HTR-8/SVneo (cell line): ENCODE data around the gene RALY.

ENCODE experiments used
- DNase-seq: peaks from one replicate; pipeline ENCODE4 v3.0.0; 2011; ENCODE audit warnings: low spot score, mixed read lengths; ENCODE audit not compliant: insufficient read length
- FAIRE-seq: peaks from 2 replicates; lab custom pipeline; 2011; peaks lifted over from hg19 to GRCh38; lab: Jason Lieb, UNC

The RALY gene

DNA sequence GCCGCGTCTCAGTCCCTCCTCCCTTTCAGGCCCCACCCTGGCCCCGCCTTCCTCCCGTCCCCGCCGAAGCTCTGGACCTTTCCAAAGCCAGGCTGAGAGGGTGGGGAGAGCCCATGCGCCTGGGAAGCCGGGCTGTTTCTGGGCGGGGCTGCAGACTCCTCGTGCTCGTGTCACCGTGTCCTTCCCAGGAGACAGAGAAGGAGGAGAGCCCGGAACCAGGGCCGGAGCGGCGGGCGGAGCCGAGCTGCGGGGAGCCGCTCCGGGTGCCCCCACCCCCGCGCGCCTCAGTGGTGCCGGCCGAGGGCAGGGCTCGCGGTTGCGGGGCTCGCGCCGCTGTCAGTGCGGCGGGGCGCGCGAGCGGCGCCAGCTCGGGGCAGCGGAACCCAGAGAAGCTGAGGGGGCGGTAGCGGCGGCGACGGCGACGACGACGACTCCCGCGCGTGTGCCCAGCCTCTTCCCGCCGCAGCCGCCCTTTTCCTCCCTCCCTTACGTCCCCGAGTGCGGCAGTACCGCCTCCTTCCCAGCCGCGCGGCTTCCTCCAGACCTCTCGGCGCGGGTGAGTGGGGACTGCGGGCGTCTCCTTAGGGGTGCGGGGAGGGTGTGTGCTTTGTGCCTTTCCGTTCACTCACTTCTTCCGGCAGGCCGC is at the start of gene RALY:
RALY (plus strand) TSS at position 336 of the 646 bp plus-strand sequence. CDS start 78,164 bp downstream, outside the sequence.
- peak; percentile 97 for DNase-seq
- FAIRE-seq = no peak

DNA sequence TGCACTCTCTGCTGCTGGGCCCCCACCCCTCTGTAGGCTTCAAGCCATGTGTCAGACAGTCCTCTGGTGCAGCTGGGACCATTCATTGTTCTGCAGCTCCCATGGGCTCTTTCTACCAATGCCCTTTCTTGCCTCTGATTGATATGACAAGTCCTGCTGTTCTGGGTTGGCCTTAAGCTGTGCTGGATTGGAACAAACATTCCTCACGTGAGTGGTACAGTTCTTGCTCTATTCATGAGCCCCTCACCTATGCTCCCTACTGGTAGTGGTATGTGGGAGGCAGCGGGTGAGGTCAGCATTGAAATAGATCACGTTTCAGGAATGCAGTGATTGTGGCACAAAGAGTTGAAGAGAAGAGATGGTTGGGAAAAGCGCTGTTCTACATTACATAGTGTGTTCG is 48.8 kb upstream of the RALY start:
- DNase-seq = no peak
- FAIRE-seq = no peak

DNA sequence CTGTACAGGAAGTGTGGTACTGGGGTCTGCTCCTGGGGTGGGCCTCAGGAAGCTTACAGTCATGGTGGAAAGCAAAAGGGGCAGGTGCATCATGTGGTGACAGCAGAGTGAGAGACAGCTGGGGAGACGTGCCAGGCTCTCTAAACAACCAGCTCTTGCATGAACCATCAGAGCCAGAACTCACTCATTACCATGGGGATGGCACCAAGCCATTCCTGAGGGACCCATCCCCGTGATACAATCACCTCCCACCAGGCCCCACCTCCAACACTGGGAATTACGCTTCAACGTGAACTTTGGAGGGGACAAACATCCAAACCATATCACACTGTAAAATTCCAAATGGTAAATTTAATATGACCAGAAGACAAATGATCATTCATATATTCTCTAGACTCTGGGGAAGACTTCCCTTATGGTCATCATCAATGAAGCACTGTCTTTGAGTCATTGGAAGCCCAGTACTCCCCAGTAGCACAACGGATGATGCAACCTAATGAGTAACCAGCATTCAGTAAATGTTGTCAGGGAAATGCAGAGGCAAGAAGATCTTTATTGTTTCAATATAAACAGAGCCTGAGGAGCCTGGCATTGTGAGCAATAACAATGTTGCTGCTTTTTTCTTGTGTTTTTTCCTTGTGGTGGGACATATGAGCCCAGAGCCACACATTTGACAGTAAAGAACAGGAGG is 48.2 kb upstream of the RALY start:
- DNase-seq (no peak), FAIRE-seq (no peak)

DNA sequence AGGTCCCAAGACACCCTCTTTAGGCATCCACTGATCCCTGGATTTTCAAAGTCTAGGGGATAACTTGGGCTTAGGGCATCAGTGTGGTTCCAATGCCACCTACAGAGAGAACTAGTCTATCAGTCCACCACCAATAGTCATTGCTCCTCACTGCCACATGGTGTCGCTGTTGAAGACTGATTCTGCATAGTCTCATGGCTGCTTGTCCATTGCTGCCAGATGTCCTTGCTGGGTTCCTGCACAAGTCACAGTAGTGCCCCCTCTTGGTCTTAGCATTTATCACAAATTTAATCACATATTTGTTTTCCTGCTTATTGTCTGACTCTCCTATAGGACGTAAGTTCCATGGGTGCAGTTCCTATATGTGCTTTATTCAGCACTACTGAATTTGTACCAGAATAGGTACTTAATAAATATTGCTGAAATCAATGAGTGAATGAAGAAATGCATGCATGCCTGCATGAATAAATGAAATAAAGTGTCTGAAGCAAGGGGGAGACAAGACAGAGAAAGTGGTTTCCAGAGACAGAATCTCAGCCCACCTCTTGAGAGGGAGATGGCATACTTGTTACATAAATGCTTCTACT is 45.9 kb upstream of the RALY start:
- FAIRE-seq = peak; percentile 51
- peak; percentile 30 for DNase-seq

DNA sequence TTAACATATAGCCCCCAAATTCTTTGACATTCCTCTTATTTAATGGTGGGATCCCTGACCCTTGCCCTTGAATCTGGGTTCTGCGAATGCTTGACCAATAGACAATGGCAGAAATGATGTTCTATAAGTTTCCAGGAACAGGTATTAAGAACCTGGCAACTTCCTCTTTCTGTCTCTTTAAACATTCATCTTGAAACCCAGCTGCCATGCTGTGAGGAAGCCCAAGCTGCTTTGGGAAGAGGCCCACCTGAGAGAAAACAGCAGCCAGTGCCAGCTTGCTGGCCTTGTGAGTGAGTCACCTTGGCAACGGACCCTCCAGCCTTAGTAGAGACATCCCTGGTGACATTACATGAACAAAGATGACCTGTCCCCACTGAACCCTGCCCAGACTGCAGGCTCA is 45.2 kb upstream of the RALY start:
- DNase-seq (no peak), FAIRE-seq (no peak)

DNA sequence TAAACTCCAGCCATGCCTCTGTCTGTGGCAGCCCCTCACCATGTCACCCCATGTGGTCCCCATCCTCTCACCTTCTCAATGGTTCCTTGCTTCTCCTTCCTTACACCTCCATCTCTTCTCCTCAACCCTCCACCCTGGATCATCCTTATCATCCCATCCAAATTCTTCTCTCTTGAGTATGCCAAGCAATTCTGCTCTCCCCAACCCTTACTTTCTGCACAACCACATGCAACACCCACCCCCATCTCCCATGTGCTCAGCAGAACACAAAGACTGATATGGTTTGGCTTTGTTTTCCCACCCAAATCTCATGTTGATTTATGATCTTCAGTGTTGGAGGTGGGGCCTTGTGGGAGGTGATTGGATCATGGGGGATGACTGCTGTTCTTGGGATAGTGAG is 42.5 kb upstream of the RALY start:
- FAIRE-seq (no peak), DNase-seq (no peak)

DNA sequence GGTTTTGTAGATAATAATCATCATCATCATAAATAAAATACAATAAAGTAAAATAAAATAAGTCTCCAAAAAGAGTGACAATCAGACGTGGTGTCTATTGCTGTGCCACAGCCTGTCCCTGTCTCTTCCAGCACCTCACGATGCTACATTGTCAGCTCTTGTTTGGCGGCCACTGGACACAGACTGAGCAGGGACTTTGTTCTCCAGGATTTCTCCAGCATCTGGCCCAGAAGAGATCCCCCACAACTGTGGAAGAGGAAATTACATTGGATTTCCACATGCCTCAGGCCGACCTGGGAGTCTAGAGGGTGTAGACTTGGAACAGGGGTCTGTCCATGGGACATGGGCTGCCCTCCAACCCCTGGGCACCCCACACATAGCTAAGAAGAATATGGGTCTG is 39.2 kb upstream of the RALY start:
- FAIRE-seq = no peak
- DNase-seq = no peak

DNA sequence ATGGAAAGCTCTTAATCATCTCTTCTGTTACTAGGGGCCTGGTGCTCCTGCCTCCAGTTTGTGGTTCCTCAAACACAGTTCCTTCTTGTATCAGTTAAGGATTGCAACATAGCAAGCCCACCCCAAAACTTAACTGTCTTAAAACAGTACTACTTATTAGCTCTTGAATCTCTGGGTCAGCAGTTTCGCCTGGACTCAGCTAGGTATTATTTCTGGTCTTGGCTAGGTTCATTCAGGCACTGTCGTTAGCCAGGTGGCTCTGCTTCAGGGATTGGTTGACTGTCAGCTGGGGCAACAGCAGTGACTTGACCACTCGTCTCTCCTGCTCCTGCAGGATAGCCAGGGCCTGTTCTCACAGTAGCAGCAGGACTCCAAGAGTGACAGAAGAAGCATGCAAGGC is 30.0 kb upstream of the RALY start:
- FAIRE-seq (no peak), DNase-seq (no peak)

DNA sequence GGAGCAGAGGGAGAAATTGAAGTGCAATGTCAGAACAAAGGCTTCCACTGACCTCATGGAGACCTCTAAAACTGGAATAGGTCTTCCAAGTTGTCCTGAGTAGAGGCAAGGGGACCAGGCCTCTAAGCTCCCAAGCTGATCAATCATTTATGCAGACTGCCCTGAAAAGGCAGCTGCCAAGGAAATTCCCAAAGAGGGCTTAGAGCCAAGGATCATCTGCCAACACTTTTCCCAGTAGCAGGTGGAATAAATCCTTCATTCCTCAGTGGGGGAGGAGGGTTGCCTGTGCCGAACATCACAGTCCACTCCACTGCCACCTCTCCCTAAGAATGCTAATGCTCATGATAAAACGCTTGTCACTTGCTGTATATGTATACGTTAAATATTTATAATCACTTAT is 29.3 kb upstream of the RALY start:
- FAIRE-seq (no peak), DNase-seq (no peak)

DNA sequence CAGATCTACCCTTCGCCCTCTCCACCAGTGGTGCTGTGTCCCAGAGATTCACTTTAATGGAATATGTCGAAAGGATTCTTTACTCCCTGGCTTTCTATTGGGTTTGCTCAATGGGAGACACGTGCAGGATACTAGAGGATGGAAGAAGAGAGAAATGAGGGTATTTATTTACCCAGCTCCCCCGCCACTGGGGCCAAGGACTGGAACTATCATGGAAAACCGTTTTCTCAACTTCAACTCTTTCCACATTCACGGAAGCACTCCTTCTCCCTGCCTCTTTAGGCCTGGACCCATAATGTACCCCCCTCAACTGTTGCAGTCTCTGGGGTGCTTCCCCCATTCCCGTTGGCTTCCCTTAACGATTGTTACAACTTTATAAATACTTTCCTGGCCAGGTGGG is 26.6 kb upstream of the RALY start:
- no peak for FAIRE-seq

DNA sequence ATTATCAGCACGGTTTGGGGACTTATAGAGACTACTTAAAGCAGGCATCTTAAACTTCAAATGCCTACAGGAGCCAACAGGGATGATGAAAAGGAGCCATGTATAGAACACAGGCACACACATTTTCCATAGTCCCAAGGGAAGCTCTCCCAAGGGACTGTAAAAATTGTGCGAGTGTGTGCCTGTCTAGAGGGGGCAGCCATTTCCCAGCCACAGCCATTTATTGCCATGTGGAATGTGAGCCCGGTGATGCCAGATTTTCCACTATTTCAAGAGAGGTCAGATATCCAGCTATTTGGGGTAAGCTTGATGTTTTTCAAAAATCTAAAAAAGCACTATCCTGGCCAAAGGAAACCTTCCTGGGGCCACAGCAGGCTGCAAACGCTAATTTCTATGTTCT is 24.1 kb upstream of the RALY start:
- DNase-seq = no peak
- no peak for FAIRE-seq

More for the DNA sequence above, 26.6 kb upstream of the RALY start:
- no peak for DNase-seq

DNA sequence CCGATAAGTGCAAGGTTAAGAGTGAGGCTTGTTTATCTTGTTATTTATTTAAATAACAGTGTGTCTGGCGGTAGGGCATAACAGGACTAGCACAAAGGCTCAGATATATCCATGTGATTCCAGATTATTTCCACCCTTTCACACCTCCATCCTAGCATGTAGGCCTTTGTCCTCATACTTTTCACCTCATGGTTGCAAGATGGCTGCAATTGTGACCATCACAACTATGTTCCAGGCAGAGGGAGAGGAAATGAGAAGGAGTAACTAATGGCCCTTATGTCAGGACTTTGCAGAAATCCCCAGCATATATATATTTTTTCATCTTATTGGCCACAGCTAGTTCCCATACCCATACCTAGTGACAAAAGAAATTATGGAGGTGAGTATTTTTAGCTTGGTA is 23.5 kb upstream of the RALY start:
- DNase-seq (no peak), FAIRE-seq (no peak)

DNA sequence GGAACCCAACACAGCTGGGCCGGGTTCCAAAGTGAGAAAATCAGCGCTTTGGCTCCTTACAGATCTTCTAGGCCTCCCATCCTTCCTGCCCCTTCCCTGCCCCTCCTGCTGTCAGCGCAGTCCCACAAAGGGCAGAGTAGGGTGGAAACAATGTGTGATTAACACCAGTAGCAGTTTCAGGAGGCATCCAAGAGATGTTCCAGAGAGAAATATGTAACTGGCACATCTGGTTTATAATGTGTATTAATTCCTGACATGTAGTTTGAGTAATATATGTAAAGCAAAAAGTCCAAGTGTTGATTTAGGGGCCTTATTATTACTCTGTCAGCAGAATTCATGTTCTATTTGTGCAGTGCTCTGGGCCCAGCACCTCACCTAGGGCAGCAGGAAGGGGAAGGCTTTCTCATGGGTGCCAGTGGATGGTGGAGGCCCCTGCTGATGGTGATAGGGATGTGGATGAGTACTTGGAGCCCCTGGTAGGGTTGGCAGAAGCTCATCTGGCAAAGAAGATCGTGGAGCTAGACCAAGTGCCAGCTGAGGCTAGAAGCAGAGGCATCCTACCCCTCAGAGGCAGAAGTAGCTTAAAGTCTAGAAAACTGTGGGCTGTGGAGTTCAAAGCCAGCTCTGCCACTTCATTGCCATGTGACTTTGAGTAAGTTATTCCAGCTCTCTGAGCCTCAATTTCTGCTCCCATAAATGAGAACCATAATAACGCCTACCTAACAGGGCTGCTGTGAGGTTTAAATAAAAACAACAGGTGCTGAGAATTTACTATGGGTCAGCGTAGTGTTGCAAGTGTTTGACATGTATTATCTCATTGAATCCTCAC is 22.4 kb upstream of the RALY start:
- no peak for DNase-seq
- no peak for FAIRE-seq

DNA sequence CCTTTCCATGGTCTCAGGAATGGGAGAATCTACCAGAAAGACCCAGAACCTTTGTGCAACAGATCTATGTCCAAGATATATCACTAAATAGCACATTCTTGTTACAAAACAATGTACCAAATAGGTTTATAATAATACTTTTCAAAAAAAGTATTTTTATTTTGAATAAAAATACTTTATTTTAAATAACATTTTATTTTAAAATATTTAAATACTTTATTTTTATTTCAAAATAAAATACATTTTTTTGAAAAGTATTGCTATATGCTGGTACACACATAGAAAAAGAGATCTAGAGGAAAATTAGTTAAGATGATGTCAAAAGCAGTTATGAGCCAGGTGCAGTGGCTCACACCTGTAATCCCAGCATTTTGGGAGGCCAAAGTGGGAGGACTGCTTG is 16.8 kb upstream of the RALY start:
- no peak for DNase-seq
- no peak for FAIRE-seq

DNA sequence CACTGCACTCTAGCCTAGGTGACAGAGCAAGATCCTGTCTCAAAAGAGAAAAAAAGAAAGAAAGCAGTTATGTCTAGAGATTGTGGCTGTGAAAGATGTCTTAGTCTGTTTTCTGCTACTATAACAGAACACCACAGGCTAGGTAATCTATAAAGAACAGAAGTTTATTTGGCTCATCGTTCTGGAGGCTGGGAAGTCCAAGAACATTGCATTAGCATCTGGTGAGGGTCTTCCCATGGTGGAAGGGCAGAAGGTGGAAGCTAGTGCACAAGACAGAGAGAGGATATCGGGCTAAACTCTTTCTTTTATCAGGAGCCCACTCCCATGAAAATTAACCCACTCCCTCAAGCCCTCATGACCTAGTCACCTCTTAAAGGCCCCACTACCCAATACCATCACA is 16.2 kb upstream of the RALY start:
- no peak for FAIRE-seq
- no peak for DNase-seq

DNA sequence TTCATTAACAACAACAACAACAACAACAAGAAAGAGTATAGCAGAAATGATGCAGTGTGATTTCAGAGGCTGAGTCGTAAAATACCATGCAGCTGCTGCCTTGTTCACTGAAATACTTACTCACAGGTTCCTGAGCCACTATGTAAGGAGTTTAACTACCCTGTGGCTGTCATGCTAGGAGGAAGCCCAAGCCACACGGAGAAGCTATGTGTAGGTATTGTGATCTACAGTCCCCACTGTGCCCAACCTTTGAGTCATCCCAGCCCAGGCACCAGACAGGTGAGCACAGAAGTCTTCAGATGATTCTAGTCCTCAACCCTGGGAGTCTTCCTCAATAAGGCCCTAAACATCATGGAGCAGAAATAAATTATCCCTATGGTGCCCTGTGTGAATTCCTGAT is 14.6 kb upstream of the RALY start:
- FAIRE-seq = no peak

DNA sequence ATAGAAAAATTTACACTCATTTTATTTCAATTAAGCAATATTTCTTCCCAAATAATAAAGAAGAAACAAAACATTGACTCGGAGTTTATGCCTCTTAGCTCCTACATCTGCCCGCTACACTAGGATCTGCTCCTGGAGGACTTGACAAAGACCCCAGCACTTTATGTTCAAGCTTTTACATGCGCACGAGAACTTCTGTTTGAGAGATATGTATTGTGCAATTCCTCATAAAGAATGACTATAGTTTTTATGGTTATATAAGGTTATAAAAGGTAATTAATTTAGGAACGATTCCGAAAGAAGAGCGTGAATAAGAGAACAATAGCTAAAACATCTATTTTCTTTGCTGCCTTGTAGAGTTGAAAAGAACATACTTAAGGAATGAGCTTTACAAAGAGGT is 12.4 kb upstream of the RALY start:
- DNase-seq = no peak
- FAIRE-seq = no peak

More for the DNA sequence above, 14.6 kb upstream of the RALY start:
- no peak for DNase-seq

DNA sequence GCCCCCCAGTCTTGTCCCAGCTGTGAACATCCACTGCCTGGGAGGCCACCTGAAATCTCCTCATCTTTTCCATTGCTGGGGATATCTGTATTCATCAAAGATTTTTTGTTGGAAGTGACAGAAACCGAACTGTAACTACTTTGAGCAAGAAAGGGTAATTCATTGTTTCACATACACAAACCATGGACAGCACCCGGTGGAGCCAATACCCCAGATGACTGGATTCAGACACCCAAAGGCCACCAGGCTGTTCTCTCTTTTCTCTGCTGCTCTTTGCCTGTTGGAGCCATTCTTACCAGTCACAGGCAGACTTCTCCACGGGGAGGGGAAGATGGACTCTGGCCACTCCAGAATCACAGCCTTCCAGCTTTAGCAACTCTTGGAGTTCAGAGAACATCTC is 11.7 kb upstream of the RALY start:
- no peak for DNase-seq
- no peak for FAIRE-seq

DNA sequence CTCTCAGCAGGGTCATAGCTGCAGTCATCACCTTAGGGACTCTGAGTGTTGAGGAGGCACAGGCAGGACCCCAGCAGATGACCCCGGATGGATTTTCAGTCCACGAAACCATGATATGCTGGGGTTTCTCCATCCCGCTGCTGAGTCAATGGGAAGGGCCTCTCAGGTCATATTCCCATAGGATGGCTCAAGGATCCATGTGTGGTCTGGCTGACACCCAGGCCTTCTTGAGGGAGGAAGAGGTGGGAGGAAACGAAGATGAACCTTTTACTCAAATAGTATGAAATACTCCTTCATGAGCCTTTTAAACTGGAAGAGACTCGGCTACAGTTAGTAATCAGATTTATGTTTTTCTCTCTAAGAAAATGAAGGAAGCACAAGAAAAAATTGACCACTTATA is 10.3 kb upstream of the RALY start:
- DNase-seq (no peak), FAIRE-seq (no peak)

DNA sequence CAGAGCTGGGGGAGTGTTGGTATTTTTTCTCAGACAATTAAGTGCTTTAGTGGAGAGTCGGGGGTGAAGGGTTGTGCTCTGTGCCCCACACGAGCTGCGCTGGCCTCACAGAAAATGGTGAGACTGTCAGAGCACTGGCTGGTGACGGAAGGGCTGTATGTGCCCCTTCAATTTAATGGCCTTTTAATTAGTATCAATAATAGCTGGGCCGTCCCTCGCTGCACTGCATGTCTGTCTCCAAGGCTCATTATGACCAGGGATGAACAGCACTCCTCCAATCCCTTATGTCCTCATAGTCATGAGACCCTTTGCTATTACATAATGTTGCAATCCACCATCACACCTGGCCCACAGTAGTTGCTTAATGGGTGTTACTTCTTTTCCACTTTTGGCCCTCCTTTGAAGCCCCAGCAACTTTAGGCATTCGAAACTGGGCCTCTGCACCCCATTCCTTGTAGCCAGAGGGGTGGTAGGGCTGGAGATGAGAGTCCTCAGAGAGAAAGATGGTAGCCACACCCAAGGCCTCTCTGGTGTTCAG is 9.5 kb upstream of the RALY start:
- DNase-seq (no peak), FAIRE-seq (no peak)

DNA sequence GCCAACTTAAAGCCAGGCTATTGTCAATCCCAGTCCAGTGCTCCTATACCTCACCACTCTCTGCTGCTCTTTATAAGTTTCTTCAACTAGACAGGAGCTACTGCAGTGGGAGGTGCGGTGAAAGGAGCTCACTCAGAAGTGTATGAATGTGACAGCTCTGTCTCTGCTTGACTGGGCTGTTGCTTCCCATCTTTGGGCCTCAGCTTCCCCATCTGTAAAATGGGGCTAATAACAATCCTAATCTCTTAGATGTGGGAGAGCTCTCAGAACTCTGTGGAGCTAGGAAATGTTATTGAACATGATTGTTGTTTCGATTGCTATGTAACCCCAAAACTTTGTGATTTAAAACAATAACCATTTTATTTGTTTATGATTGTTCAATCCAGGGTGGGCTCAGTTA is 8.4 kb upstream of the RALY start:
- DNase-seq (no peak), FAIRE-seq (no peak)
